ENCODE results near the gene ZBTB5. TPM values are rescaled to one million over a fixed set of nuclear protein-coding genes. Genes with fewer than 3 reads are reported as not detected.

Gene ZBTB5
- total and polyA plus RNA-seq, 7 donors, result 2.5 to 6.0 (median 5.3) TPM

DNA sequence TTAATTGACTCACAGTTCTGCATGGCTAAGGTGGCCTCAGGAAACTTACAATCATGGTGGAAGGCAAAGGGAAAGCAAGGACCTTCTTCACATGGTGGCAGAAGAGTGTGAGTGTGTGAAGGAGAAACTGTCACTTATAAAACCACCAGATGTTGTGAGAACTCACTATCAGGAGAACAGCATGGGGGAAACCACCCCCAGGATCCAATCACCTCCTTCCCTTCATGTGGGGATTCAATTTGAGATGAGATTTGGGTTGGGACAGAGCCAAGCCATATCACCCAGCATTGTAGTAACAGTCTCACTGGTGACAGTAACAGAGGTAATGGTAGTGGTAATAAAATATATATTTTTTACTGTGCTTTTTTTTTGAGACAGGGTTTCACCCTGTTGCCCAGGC, 18.1 kb downstream of the ZBTB5 start:
- no peak overlapping the region for H3K4me3 ChIP-seq
- DNase-seq (no peak), ATAC-seq (no peak)
- no peak overlapping the region for H3K27ac ChIP-seq
- no peaks in the 10 kb centered on the region for H3K27me3 ChIP-seq (ENCODE audit: insufficient read depth in 3 of 3, low read length in 2 of 3)
- intact Hi-C loops (cut with DNase I), result no loop called here
- TF ChIP-seq, protein P1, sequence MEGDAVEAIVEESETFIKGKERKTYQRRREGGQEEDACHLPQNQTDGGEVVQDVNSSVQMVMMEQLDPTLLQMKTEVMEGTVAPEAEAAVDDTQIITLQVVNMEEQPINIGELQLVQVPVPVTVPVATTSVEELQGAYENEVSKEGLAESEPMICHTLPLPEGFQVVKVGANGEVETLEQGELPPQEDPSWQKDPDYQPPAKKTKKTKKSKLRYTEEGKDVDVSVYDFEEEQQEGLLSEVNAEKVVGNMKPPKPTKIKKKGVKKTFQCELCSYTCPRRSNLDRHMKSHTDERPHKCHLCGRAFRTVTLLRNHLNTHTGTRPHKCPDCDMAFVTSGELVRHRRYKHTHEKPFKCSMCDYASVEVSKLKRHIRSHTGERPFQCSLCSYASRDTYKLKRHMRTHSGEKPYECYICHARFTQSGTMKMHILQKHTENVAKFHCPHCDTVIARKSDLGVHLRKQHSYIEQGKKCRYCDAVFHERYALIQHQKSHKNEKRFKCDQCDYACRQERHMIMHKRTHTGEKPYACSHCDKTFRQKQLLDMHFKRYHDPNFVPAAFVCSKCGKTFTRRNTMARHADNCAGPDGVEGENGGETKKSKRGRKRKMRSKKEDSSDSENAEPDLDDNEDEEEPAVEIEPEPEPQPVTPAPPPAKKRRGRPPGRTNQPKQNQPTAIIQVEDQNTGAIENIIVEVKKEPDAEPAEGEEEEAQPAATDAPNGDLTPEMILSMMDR (IDR thresholded peaks at IDR 0.05), result no peak
- no peaks in the 10 kb centered on the region for H3K4me1 ChIP-seq
- H3K36me3 ChIP-seq (ENCODE audit: insufficient read depth in 1 of 2, low read depth in 1 of 2), result peaks cover 0 to 7% of the 10 kb centered on the region in 2 donors
- no peaks in the 10 kb centered on the region for H3K9me3 ChIP-seq

DNA sequence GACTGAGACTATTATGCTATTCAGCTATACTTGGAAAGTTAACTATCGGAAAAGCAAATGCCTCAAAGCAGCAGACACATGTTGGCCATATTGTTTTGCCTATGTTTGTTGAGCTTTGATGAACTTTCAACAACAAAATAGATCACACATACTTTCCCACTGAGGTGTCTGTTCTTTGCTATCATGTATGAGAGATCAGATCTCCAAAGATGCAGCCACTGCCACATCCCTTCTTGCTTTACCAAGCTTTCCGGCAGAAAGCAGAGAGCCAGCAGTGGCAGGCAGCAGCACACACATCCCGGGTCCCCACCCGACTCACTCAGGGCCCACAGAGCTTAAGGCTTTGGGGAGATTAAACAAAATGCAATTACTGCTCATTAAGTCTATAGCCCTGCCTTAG, 18.8 kb downstream of the ZBTB5 start:
- intact Hi-C loops (cut with DNase I), result no loop called here
- ATAC-seq (no peak), DNase-seq (no peak)
- Histone ChIP-seq H3K27me3 (ENCODE audit: insufficient read depth in 3 of 3, low read length in 2 of 3) (no peaks in the 10 kb centered on the region), H3K4me1 (no peaks in the 10 kb centered on the region), H3K4me3 (no peak overlapping the region), H3K27ac (no peak overlapping the region), H3K36me3 (ENCODE audit: insufficient read depth in 1 of 2, low read depth in 1 of 2) (peaks cover 0 to 14% of the 10 kb centered on the region in 2 donors), H3K9me3 (no peaks in the 10 kb centered on the region)
- TF ChIP-seq, protein P1 (IDR thresholded peaks at IDR 0.05), result no peak
- WGBS, 3 donors, result 80 to 89% (median 85%) methylated on average over 4 of the region's 4 CpGs

DNA sequence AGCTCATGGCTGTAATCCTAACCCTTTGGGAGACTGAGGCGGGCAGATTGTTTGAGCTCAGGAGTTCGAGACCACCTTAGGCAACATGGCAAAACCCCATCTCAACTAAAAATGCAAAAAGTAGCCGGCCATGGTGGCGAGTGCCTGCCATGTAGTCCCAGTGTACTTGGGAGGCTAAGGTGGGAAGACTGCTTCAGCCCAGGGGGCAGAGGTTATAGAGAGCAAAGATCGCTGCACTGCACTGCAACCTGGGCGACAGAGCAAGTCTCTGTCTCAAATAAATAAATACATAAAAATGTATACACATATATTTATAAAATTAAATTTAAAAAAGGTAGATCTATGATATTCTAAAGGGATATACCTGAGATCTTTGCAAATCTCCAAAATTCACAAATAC, 19.4 kb downstream of the ZBTB5 start:
- H3K27me3 ChIP-seq (ENCODE audit: insufficient read depth in 3 of 3, low read length in 2 of 3), result no peaks in the 10 kb centered on the region
- DNase-seq (no peak), ATAC-seq (no peak)
- TF ChIP-seq, protein P1 (IDR thresholded peaks at IDR 0.05), result no peak
- H3K36me3 ChIP-seq (ENCODE audit: insufficient read depth in 1 of 2, low read depth in 1 of 2), result peaks cover 0 to 19% of the 10 kb centered on the region in 2 donors
- no peak overlapping the region for H3K4me3 ChIP-seq
- no peak overlapping the region for H3K27ac ChIP-seq
- no peaks in the 10 kb centered on the region for H3K4me1 ChIP-seq
- H3K9me3 ChIP-seq, result no peaks in the 10 kb centered on the region
- WGBS, 3 donors, result 87 to 97% (median 96%) methylated on average over 6 of the region's 6 CpGs
- intact Hi-C loops (cut with DNase I), result no loop called here

DNA sequence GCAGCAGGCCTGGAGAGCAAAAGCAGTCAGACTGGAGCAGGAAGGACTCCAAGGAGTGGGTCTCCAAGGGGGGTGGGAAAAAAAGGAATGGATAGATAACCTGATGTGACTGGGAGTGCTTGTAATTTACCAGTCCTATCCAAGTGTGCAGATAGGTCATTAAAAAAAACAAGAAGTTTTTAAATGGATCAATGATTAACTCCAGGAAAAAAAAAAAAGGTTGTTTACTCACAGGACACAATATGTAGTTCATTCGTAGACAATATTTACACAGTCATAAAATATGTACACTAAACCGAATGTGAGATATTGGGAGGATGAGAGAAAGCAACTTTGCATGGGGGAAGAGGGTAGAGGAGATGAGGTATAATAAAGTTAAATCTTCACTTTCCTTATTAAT, 20.4 kb downstream of the ZBTB5 start:
- no peak for DNase-seq
- peaks cover 6 to 29% of the 10 kb centered on the region in 2 donors for H3K36me3 ChIP-seq (ENCODE audit: insufficient read depth in 1 of 2, low read depth in 1 of 2)
- no peaks in the 10 kb centered on the region for H3K9me3 ChIP-seq
- no peak overlapping the region for H3K4me3 ChIP-seq
- 83 to 92% (median 87%) methylated on average over 2 of the region's 2 CpGs for WGBS, 3 donors
- intact Hi-C loops (cut with DNase I), result no loop called here
- H3K4me1 ChIP-seq, result no peaks in the 10 kb centered on the region
- H3K27ac ChIP-seq, result no peak overlapping the region
- no peak for ATAC-seq
- TF ChIP-seq, protein P1 (IDR thresholded peaks at IDR 0.05), result no peak
- no peaks in the 10 kb centered on the region for H3K27me3 ChIP-seq (ENCODE audit: insufficient read depth in 3 of 3, low read length in 2 of 3)

DNA sequence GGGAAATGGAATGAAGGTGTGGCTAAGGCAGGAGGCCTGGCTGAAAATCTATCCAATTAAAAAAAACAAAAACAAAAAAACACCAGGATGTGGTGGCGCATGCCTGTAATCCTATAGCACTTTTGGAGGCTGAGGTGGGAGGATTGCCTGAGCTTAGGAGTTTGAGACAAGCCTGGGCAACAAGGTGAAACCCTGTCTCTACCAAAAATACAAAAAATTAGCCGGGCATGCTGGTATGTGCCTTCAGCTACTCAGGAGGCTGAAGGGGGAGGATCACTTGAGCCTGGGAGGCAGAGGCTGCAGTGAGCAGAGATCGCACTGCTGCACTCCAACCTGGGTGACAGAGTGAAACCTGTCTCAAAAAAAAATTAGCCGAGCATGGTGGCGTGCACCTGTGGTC, 21.7 kb downstream of the ZBTB5 start:
- H3K9me3 ChIP-seq, result no peaks in the 10 kb centered on the region
- ATAC-seq, result no peak
- peaks cover under 1% of the 10 kb centered on the region for H3K4me1 ChIP-seq
- H3K4me3 ChIP-seq, result no peak overlapping the region
- TF ChIP-seq, protein P1 (IDR thresholded peaks at IDR 0.05), result no peak
- intact Hi-C loops (cut with DNase I), result no loop called here
- H3K36me3 ChIP-seq (ENCODE audit: insufficient read depth in 1 of 2, low read depth in 1 of 2), result peaks cover 6 to 42% of the 10 kb centered on the region in 2 donors
- 85 to 100% (median 98%) methylated on average over 5 of the region's 5 CpGs for WGBS, 3 donors
- H3K27me3 ChIP-seq (ENCODE audit: insufficient read depth in 3 of 3, low read length in 2 of 3), result no peaks in the 10 kb centered on the region
- no peak for DNase-seq
- no peak overlapping the region for H3K27ac ChIP-seq
